GM21526 (cell line): ENCODE data around the gene FBXL7.

ENCODE experiments used
- ATAC-seq: cut with Tn5 transposase; IDR thresholded peaks from one replicate; pipeline ENCODE4 v1.9.1; 2021; ENCODE audit warnings: moderate library complexity; ENCODE audit not compliant: unreplicated experiment, low FRiP score

Gene FBXL7

GRCh38 chr5:15609076-15609725 is 109.2 kb downstream of the FBXL7 start:
- no peak for ATAC-seq

- ATAC-seq: no peak
Observed at GRCh38 chr5:15610216-15610615, 110.2 kb downstream of the FBXL7 start.

GRCh38 chr5:15611008-15611407 is 111.0 kb downstream of the FBXL7 start:
- no peak for ATAC-seq

GRCh38 chr5:15612915-15613635 is 113.1 kb downstream of the FBXL7 start:
- no peak for ATAC-seq

GRCh38 chr5:15614679-15615078 is 114.7 kb downstream of the FBXL7 start:
- ATAC-seq: no peak

GRCh38 chr5:15615859-15616258 is 115.9 kb downstream of the FBXL7 start:
- no peak for ATAC-seq

GRCh38 chr5:15618938-15619337 is 119.0 kb downstream of the FBXL7 start:
- ATAC-seq: no peak

- ATAC-seq: no peak
Observed at GRCh38 chr5:15620501-15620900, 120.5 kb downstream of the FBXL7 start.

- no peak for ATAC-seq
Observed at GRCh38 chr5:15621094-15621493, 121.1 kb downstream of the FBXL7 start.

- ATAC-seq: no peak
Observed at GRCh38 chr5:15623794-15624193, 123.8 kb downstream of the FBXL7 start.

- ATAC-seq: no peak
Observed at GRCh38 chr5:15627109-15627508, 127.1 kb downstream of the FBXL7 start.

- no peak for ATAC-seq
Observed at GRCh38 chr5:15627647-15628046, 127.7 kb downstream of the FBXL7 start.

- no peak for ATAC-seq
Observed at GRCh38 chr5:15630441-15630840, 130.5 kb downstream of the FBXL7 start.

GRCh38 chr5:15634591-15635288 is 134.8 kb downstream of the FBXL7 start:
- no peak for ATAC-seq

GRCh38 chr5:15635289-15635616 is 135.3 kb downstream of the FBXL7 start:
- no peak for ATAC-seq

GRCh38 chr5:15637345-15637744 is 137.4 kb downstream of the FBXL7 start:
- no peak for ATAC-seq

GRCh38 chr5:15637886-15638285 is 137.9 kb downstream of the FBXL7 start:
- ATAC-seq: no peak

GRCh38 chr5:15638296-15638695 is 138.3 kb downstream of the FBXL7 start:
- ATAC-seq: no peak

GRCh38 chr5:15639288-15639687 is 139.3 kb downstream of the FBXL7 start:
- no peak for ATAC-seq

GRCh38 chr5:15640116-15640515 is 140.1 kb downstream of the FBXL7 start:
- no peak for ATAC-seq

- ATAC-seq: no peak
Observed at GRCh38 chr5:15643731-15644130, 143.8 kb downstream of the FBXL7 start.
